Measurements from ENCODE around the gene CCT8L2. TPM values are rescaled to one million over a fixed set of nuclear protein-coding genes. Genes with fewer than 3 reads are reported as not detected.
"Not testable (repeated sequence)": the region's sequence is repeated elsewhere in the genome, so short reads cannot be mapped to it uniquely, and the experiment has no call there.

Gene CCT8L2
- total RNA-seq, 5 donors from 2014 or later (not counting 1 experiment from before 2014, with no cell fraction given) = not detected

DNA sequence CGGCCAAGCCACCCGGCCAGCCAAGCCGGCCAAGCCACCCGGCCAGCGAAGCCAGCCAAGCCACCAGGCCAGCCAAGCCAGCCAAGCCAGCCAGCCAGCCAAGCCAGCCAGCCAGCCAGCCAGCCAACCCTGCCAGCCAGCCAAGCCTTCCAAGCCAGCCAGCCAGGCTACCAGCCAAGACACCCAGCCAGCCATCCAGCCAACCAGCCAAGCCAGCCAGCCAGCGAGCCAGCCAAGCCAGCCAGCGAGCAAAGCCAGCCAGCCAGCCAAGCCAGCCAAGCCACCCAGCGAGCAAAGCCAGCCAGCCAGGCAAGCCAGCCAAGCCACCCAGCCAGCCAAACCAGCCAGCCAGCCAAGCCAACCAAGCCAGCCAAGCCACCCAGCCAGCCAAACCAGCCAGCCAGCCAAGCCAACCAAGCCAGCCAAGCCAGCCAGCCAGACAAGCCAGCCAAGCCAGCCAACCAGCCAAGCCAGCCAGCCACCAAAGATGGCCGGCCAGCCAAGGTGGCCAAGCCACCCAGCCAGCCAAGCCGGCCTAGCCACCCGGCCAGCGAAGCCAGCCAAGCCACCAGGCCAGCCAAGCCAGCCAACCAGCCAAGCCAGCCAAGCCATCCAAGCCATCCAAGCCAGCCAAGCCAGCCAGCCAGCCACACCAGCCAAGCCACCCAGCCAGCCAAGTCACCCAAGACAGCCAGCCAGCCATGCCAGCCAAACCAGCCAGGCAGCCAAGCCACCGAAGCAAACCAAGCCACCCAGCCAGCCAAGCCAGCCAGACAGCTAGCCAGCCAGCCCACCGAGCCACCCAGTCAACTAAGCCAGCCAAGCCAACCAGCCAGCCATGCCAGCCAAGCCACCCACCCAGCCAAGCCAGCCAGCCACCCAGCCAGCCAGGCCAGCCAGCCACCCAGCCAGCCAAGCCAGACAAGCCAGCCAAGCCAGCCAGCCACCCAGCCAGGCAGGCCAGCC is 28.8 kb downstream of the CCT8L2 start:
- no peaks in the 10 kb centered on the region for H3K9me3 ChIP-seq
- no peak for ATAC-seq (replicated peaks in 1 of 4)

GRCh38 chr22:16562711-16563554 is 29.7 kb downstream of the CCT8L2 start:
- H3K27me3 ChIP-seq (replicated peaks in 1 of 2; ENCODE audit: control insufficient read depth in 2 of 2, extremely low read depth in 1 of 2, insufficient read depth in 2 of 2, low read length in 1 of 2) = no peaks in the 10 kb centered on the region
- Mint-ChIP-seq H3K4me3 (no peak overlapping the region), H3K27me3 (no peaks in the 10 kb centered on the region), H3K36me3 (no peaks in the 10 kb centered on the region), H3K9me3 (no peaks in the 10 kb centered on the region), H3K27ac (no peak overlapping the region), H3K4me1 (no peaks in the 10 kb centered on the region)
- no peak overlapping the region for H3K4me3 ChIP-seq (ENCODE audit: control insufficient read depth in 1 of 2, extremely low read depth in 1 of 2, low read length in 1 of 2)
- H3K9me3 ChIP-seq = no peaks in the 10 kb centered on the region
- H3K27ac ChIP-seq (ENCODE audit: low read length) = no peak overlapping the region
- DNase-seq (no peak), ATAC-seq (replicated peaks in 1 of 4) (no peak)
- CTCF ChIA-PET = no interaction called here
- H3K36me3 ChIP-seq (ENCODE audit: control insufficient read depth in 2 of 2, extremely low read depth in 1 of 2, insufficient read depth in 1 of 2, low read length in 1 of 2) = no peaks in the 10 kb centered on the region
- no peaks in the 10 kb centered on the region for H3K4me1 ChIP-seq (ENCODE audit: control insufficient read depth in 1 of 2, extremely low read depth in 1 of 2, insufficient read depth in 2 of 2, low read length in 2 of 2)
- POLR2A ChIA-PET = no interaction called here
- WGBS (ENCODE audit: insufficient coverage) = 69% methylated on average over 4 of the region's 4 CpGs

More for the DNA sequence above, 28.8 kb downstream of the CCT8L2 start:
- Histone ChIP-seq H3K27me3 (replicated peaks in 1 of 2; ENCODE audit: control insufficient read depth in 2 of 2, extremely low read depth in 1 of 2, insufficient read depth in 2 of 2, low read length in 1 of 2) (no peaks in the 10 kb centered on the region), H3K36me3 (ENCODE audit: control insufficient read depth in 2 of 2, extremely low read depth in 1 of 2, insufficient read depth in 1 of 2, low read length in 1 of 2) (no peaks in the 10 kb centered on the region), H3K27ac (ENCODE audit: low read length) (no peak overlapping the region), H3K4me3 (ENCODE audit: control insufficient read depth in 1 of 2, extremely low read depth in 1 of 2, low read length in 1 of 2) (no peak overlapping the region), H3K4me1 (ENCODE audit: control insufficient read depth in 1 of 2, extremely low read depth in 1 of 2, insufficient read depth in 2 of 2, low read length in 2 of 2) (no peaks in the 10 kb centered on the region)
- Mint-ChIP-seq H3K4me1 (no peaks in the 10 kb centered on the region), H3K4me3 (no peak overlapping the region), H3K27ac (no peak overlapping the region), H3K36me3 (no peaks in the 10 kb centered on the region), H3K9me3 (no peaks in the 10 kb centered on the region), H3K27me3 (no peaks in the 10 kb centered on the region)
- ChIA-PET POLR2A (no interaction called here), CTCF (no interaction called here)
- WGBS (ENCODE audit: insufficient coverage) = 84% methylated on average over 11 of the region's 14 CpGs
- no peak for DNase-seq

DNA sequence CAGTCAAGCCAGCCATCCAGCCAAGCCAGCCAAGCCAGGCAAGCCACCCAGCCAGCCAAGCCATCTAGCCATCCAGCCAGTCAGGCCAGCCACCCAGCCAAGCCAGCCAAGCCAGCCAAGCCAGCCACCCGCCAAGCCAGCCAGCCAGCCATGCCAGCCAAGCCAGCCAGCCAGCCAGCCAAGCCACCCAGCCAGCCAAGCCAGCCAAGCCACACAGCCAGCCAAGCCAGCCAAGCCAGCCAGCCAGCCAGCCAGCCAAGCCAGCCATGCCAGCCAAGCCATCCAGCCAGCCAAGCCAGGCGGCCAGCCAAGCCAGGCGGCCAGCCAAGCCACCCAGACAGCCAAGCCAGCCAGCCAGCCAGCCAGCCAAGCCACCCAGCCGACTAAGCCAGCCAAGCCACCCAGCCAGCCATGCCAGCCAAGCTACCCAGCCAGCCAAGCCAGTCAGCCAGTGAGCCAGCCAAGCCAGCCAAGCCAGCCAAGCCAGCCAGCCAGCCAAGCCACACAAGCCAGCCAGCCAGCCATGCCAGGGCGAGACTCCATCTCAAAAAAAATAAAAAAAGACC is 31.4 kb downstream of the CCT8L2 start:
- DNase-seq; H3K4me3 ChIP-seq (ENCODE audit: control insufficient read depth in 1 of 2, extremely low read depth in 1 of 2, low read length in 1 of 2); H3K4me1 ChIP-seq (ENCODE audit: control insufficient read depth in 1 of 2, extremely low read depth in 1 of 2, insufficient read depth in 2 of 2, low read length in 2 of 2); H3K4me3 Mint-ChIP-seq; H3K27ac Mint-ChIP-seq; H3K27me3 ChIP-seq (replicated peaks in 1 of 2; ENCODE audit: control insufficient read depth in 2 of 2, extremely low read depth in 1 of 2, insufficient read depth in 2 of 2, low read length in 1 of 2); ATAC-seq (replicated peaks in 1 of 4); H3K27ac ChIP-seq (ENCODE audit: low read length); H3K4me1 Mint-ChIP-seq; H3K27me3 Mint-ChIP-seq; H3K36me3 Mint-ChIP-seq; POLR2A ChIA-PET; H3K9me3 Mint-ChIP-seq; H3K36me3 ChIP-seq (ENCODE audit: control insufficient read depth in 2 of 2, extremely low read depth in 1 of 2, insufficient read depth in 1 of 2, low read length in 1 of 2); H3K9me3 ChIP-seq: not testable (repeated sequence)
- CTCF ChIA-PET = interaction anchor here in 1 of 2 donors (0.7 kb wide), 1 partner anchor 1034 kb away, joined by 4 read pairs; no protein-coding TSS in a partner anchor
- 79% methylated on average over 4 of the region's 5 CpGs for WGBS (ENCODE audit: insufficient coverage)

GRCh38 chr22:16560651-16561050 is 32.0 kb downstream of the CCT8L2 start:
- H3K27ac ChIP-seq (ENCODE audit: low read length); H3K4me3 Mint-ChIP-seq; H3K36me3 ChIP-seq (ENCODE audit: control insufficient read depth in 2 of 2, extremely low read depth in 1 of 2, insufficient read depth in 1 of 2, low read length in 1 of 2); DNase-seq; H3K9me3 Mint-ChIP-seq; H3K4me1 Mint-ChIP-seq; H3K4me3 ChIP-seq (ENCODE audit: control insufficient read depth in 1 of 2, extremely low read depth in 1 of 2, low read length in 1 of 2); H3K27ac Mint-ChIP-seq; H3K9me3 ChIP-seq; H3K27me3 ChIP-seq (replicated peaks in 1 of 2; ENCODE audit: control insufficient read depth in 2 of 2, extremely low read depth in 1 of 2, insufficient read depth in 2 of 2, low read length in 1 of 2); H3K36me3 Mint-ChIP-seq; POLR2A ChIA-PET; H3K27me3 Mint-ChIP-seq; H3K4me1 ChIP-seq (ENCODE audit: control insufficient read depth in 1 of 2, extremely low read depth in 1 of 2, insufficient read depth in 2 of 2, low read length in 2 of 2); CTCF ChIA-PET; ATAC-seq (replicated peaks in 1 of 4): not testable (repeated sequence)
- 75% methylated on average over 5 of the region's 5 CpGs for WGBS (ENCODE audit: insufficient coverage)

- ATAC-seq (replicated peaks in 1 of 4); H3K9me3 Mint-ChIP-seq; POLR2A ChIA-PET; DNase-seq; H3K27me3 Mint-ChIP-seq; H3K4me1 ChIP-seq (ENCODE audit: control insufficient read depth in 1 of 2, extremely low read depth in 1 of 2, insufficient read depth in 2 of 2, low read length in 2 of 2); H3K4me3 ChIP-seq (ENCODE audit: control insufficient read depth in 1 of 2, extremely low read depth in 1 of 2, low read length in 1 of 2); H3K9me3 ChIP-seq; CTCF ChIA-PET; H3K36me3 Mint-ChIP-seq; H3K36me3 ChIP-seq (ENCODE audit: control insufficient read depth in 2 of 2, extremely low read depth in 1 of 2, insufficient read depth in 1 of 2, low read length in 1 of 2); H3K4me3 Mint-ChIP-seq; H3K4me1 Mint-ChIP-seq; H3K27me3 ChIP-seq (replicated peaks in 1 of 2; ENCODE audit: control insufficient read depth in 2 of 2, extremely low read depth in 1 of 2, insufficient read depth in 2 of 2, low read length in 1 of 2); H3K27ac Mint-ChIP-seq; H3K27ac ChIP-seq (ENCODE audit: low read length): not testable (repeated sequence)
- 56% methylated on average over 1 of the region's 1 CpG for WGBS (ENCODE audit: insufficient coverage)
Measured at GRCh38 chr22:16559996-16560395, 32.6 kb downstream of the CCT8L2 start.

GRCh38 chr22:16559056-16559955 is 33.3 kb downstream of the CCT8L2 start:
- CTCF ChIA-PET = no interaction called here
- no peak for DNase-seq
- Histone ChIP-seq H3K36me3 (ENCODE audit: control insufficient read depth in 2 of 2, extremely low read depth in 1 of 2, insufficient read depth in 1 of 2, low read length in 1 of 2) (no peaks in the 10 kb centered on the region), H3K27ac (ENCODE audit: low read length) (no peak overlapping the region), H3K9me3 (no peaks in the 10 kb centered on the region), H3K4me3 (ENCODE audit: control insufficient read depth in 1 of 2, extremely low read depth in 1 of 2, low read length in 1 of 2) (no peak overlapping the region), H3K27me3 (replicated peaks in 1 of 2; ENCODE audit: control insufficient read depth in 2 of 2, extremely low read depth in 1 of 2, insufficient read depth in 2 of 2, low read length in 1 of 2) (no peaks in the 10 kb centered on the region), H3K4me1 (ENCODE audit: control insufficient read depth in 1 of 2, extremely low read depth in 1 of 2, insufficient read depth in 2 of 2, low read length in 2 of 2) (no peaks in the 10 kb centered on the region)
- no peaks in the 10 kb centered on the region for H3K4me1 Mint-ChIP-seq
- peaks cover 0 to 6% (median 5%) of the 10 kb centered on the region in 3 donors for H3K9me3 Mint-ChIP-seq
- POLR2A ChIA-PET = no interaction called here
- H3K36me3 Mint-ChIP-seq = no peaks in the 10 kb centered on the region
- no peaks in the 10 kb centered on the region for H3K27me3 Mint-ChIP-seq
- 80% methylated on average over 3 of the region's 3 CpGs for WGBS (ENCODE audit: insufficient coverage)
- no peak for ATAC-seq (replicated peaks in 1 of 4)
- H3K4me3 Mint-ChIP-seq = no peak overlapping the region
- no peak overlapping the region for H3K27ac Mint-ChIP-seq

Data from T-cell (primary cell).